Left lung (tissue), 10 donors: ENCODE measurements around the gene ASS1. TPM values are rescaled to one million over a fixed set of nuclear protein-coding genes. Genes with fewer than 3 reads are reported as not detected.
A peak's percentile ranks its signal among the peaks of the same experiment; 100 is the strongest.

ENCODE experiments used
- ATAC-seq: fragments of 200-7000 bp; cut with Tn5 transposase; one replicate; pipeline ENCODE4 v1.9.1; 2020; ENCODE audit warnings: moderate library complexity
- DNase-seq, 4 donors: peaks; one replicate each; pipeline ENCODE4 v3.0.0-alpha.2; 2013 to 2020
- H3K27ac ChIP-seq, 2 donors: fragments of 200-600 bp; sonication (generic) in 1 of 2; one replicate each; pipeline versions ENCODE4 v1.5.0 to v1.8.0; 2020 to 2021
- H3K27me3 ChIP-seq, 2 donors: fragments of 200-600 bp; sonication (generic) in 1 of 2; one replicate each; pipeline versions ENCODE4 v1.5.0 to v1.8.0; 2020 to 2021
- H3K36me3 ChIP-seq, 2 donors: fragments of 200-600 bp; sonication (generic) in 1 of 2; one replicate each; pipeline versions ENCODE4 v1.5.0 to v1.8.0; 2020 to 2021
- H3K4me1 ChIP-seq, 2 donors: fragments of 200-600 bp; one replicate each; pipeline ENCODE4 v1.8.0; 2021
- H3K4me3 ChIP-seq, 2 donors: fragments of 200-600 bp; sonication (generic) in 1 of 2; one replicate each; pipeline versions ENCODE4 v1.5.0 to v1.8.0; 2020 to 2021; ENCODE audit warnings: mild to moderate bottlenecking in 1 of 2
- H3K9me3 ChIP-seq, 2 donors: fragments of 200-600 bp; sonication (generic) in 1 of 2; one replicate each; pipeline versions ENCODE4 v1.5.0 to v1.8.0; 2020 to 2021
- intact Hi-C, 2 donors: fragments of 100-400 bp; cut with DNase I; formaldehyde crosslinking; loops; one replicate each; pipeline versions ENCODE4 v1.11.2 to v1.14.2; 2022
- polyA plus RNA-seq, 6 donors: library from polyadenylated mRNA; unstranded; fragments of 120-200 nt; gene quantifications; one replicate each; pipeline ENCODE4 v1.2.1, GENCODE V29; 2013; ENCODE audit not compliant: insufficient read length in 6 of 6
- total RNA-seq, 2 donors: library from RNA; stranded (reverse); fragmentation: NEBNext Ultra II Directional; extraction: Animal tissue kit (Norgen Biotek cat#: 25700); gene quantifications; one replicate each; pipeline ENCODE4 v1.2.1, GENCODE V29; 2021
- TF ChIP-seq, protein P1 (sequence below), 2 donors: fragments of 200-600 bp; sonication (generic) in 1 of 2; IDR thresholded peaks; one replicate each; pipeline versions ENCODE4 v1.5.0 to v1.8.0; 2021; ENCODE audit warnings: antibody characterized with exemption in 2 of 2
- donor health status: DM: no; HTN: yes; CAD: no.
- donor health status: DM: no; HTN: no; CAD: no.

The ASS1 gene
- total and polyA plus RNA-seq, 8 donors = 11.9 to 99.7 (median 27.8) TPM

DNA sequence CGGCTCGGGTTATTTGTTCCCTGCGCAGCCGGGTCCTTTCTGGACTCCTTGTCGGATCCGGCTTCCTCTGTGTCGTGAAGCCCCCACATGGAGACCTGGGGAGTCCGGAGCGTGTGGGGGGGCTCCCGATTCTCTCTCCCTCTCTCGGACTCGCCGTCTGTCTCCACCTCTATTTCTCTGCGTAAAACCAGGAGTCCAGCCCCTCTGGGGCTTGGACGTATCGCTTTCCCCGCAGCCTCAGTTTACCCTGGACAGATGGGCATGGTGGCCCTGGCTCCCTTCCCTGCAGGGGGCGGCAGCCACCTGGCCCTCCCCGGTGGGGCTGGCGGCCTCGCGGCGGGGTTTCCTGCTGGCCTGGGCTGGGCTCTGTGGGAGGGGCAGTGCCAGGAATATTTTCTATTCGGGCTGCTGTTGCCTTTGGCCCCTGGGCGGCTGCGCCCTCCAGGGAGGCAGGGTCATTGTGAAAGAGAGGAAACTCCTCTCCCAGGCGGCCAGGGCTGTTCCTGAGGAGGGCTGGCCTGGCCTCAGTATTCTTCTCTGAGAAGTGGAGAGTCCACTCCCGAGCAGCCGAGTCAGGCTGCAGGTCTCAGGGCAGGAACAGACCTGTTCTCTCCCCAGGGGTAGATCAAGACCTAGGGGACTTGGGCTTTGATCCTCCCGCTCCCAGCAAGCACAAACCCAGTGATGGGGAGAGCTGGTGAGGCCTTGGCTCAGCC, 665 bp downstream of the ASS1 start:
- Histone ChIP-seq H3K4me1 (peaks cover 33 to 52% of the 10 kb centered on the region in 2 donors), H3K9me3 (peaks cover 0 to 18% of the 10 kb centered on the region in 2 donors), H3K27ac (peak overlapping the region; percentile 72 to 80), H3K4me3 (peak overlapping the region; percentile 53 to 59), H3K36me3 (no peaks in the 10 kb centered on the region), H3K27me3 (peaks cover 0 to 40% of the 10 kb centered on the region in 2 donors)
- intact Hi-C loops = no loop called here
- TF ChIP-seq, protein P1, sequence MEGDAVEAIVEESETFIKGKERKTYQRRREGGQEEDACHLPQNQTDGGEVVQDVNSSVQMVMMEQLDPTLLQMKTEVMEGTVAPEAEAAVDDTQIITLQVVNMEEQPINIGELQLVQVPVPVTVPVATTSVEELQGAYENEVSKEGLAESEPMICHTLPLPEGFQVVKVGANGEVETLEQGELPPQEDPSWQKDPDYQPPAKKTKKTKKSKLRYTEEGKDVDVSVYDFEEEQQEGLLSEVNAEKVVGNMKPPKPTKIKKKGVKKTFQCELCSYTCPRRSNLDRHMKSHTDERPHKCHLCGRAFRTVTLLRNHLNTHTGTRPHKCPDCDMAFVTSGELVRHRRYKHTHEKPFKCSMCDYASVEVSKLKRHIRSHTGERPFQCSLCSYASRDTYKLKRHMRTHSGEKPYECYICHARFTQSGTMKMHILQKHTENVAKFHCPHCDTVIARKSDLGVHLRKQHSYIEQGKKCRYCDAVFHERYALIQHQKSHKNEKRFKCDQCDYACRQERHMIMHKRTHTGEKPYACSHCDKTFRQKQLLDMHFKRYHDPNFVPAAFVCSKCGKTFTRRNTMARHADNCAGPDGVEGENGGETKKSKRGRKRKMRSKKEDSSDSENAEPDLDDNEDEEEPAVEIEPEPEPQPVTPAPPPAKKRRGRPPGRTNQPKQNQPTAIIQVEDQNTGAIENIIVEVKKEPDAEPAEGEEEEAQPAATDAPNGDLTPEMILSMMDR (IDR thresholded peaks at IDR 0.05) = no peak
- ATAC-seq (peak; percentile 59), DNase-seq (peak in 2 of 4 donors; percentile 60 to 86)

- peaks cover 0 to 10% of the 10 kb centered on the region in 2 donors for H3K9me3 ChIP-seq
- no peaks in the 10 kb centered on the region for H3K36me3 ChIP-seq
- H3K4me1 ChIP-seq = peaks cover 37 to 61% of the 10 kb centered on the region in 2 donors
- TF ChIP-seq, protein P1 (IDR thresholded peaks at IDR 0.05) = no peak
- peaks cover 0 to 48% of the 10 kb centered on the region in 2 donors for H3K27me3 ChIP-seq
- ATAC-seq (peak; percentile 58), DNase-seq (peak in 3 of 4 donors; percentile 63 to 83 (median 81))
- H3K27ac ChIP-seq = peak overlapping the region; percentile 72 to 80
- intact Hi-C loops = no loop called here
- H3K4me3 ChIP-seq = peak overlapping the region; percentile 53 to 59
Measured at GRCh38 chr9:130446101-130446861, 1.5 kb downstream of the ASS1 start.

DNA sequence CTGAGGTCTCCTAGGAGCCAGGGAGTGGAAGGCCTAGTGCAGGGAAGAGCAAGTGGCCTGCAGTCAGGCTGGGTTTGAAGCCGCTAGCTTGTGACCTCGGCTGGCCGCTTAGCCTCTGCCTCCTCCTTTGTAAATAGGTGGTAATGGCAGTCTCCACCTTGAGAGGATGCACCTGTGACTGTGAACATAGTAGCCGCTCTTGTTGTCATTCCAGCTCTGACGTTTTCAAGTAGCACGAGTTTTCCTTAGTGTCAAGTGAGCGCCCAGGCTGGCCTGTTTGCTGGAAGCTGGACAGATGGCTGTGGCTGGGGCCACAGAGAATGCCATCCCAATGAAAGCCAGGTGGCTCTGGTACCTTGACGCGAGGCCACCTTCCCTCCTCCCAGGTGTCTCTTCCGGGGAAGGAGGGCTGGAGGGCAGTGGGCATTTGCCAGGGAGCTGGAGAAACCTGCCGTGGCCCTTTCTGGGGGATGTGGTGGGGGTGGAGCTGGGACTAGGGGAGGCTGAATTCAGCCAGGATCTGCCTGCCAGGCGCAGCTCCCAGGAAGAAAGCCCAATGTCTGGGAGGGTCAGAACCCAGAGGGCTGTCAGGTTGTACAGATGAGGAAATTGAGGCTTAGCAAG, 2.5 kb downstream of the ASS1 start:
- no peaks in the 10 kb centered on the region for H3K36me3 ChIP-seq
- ATAC-seq (no peak), DNase-seq (no peak)
- H3K4me1 ChIP-seq = peaks cover 45 to 70% of the 10 kb centered on the region in 2 donors
- peak overlapping the region in 1 of 2 donors; percentile 80 for H3K27ac ChIP-seq
- TF ChIP-seq, protein P1 (IDR thresholded peaks at IDR 0.05) = no peak
- no peak overlapping the region for H3K4me3 ChIP-seq
- intact Hi-C loops = no loop called here
- no peaks in the 10 kb centered on the region for H3K9me3 ChIP-seq
- peaks cover 0 to 51% of the 10 kb centered on the region in 2 donors for H3K27me3 ChIP-seq

GRCh38 chr9:130448035-130448624, 3.4 kb downstream of the ASS1 start:
- intact Hi-C loops = no loop called here
- H3K9me3 ChIP-seq = no peaks in the 10 kb centered on the region
- peaks cover 45 to 70% of the 10 kb centered on the region in 2 donors for H3K4me1 ChIP-seq
- peaks cover 0 to 48% of the 10 kb centered on the region in 2 donors for H3K27me3 ChIP-seq
- H3K36me3 ChIP-seq = no peaks in the 10 kb centered on the region
- no peak overlapping the region for H3K27ac ChIP-seq
- ATAC-seq (no peak), DNase-seq (no peak)
- H3K4me3 ChIP-seq = no peak overlapping the region
- TF ChIP-seq, protein P1 (IDR thresholded peaks at IDR 0.05) = no peak
